K562 (cell line): Measurements from ENCODE around the gene TINCR. TPM values are rescaled to one million over a fixed set of nuclear protein-coding genes. Genes with fewer than 3 reads are reported as not detected.
A peak's percentile ranks its signal among the peaks of the same experiment; 100 is the strongest.

ENCODE experiments used
- ATAC-seq: fragments of 200-7000 bp; cut with Tn5 transposase; 3 replicates; pipeline ENCODE4 v1.9.1; 2020; ENCODE audit warnings: moderate library complexity
- BruUV-seq: library from RNA; stranded (reverse); fragments of 400-500 nt; replicated peaks from 2 replicates; lab custom pipeline; 2021; lab: Mats Ljungman, UMichigan
- CTCF ChIA-PET: fragments of 300-600 bp; formaldehyde crosslinking; extraction: SDS; loops from one replicate; lab custom pipeline; 2021; ENCODE audit warnings: low intra/inter-chr PET ratio; lab: Yijun Ruan, JAX
- POLR2A ChIA-PET: fragments of 300-600, 350-650 bp; sonication (Branson Sonifier 250); formaldehyde crosslinking; extraction: SDS; loops from one replicate; lab custom pipeline; 2021; ENCODE audit warnings: antibody characterized with exemption, inconsistent platforms; lab: Yijun Ruan, JAX
- DNase-seq, 4 experiments: peaks; one replicate each; pipeline versions ENCODE4 v3.0.0 to v3.0.0-alpha.2; 2011 to 2018; ENCODE audit warnings: low spot score in 3 of 4, mixed read lengths in 3 of 4; ENCODE audit errors: extremely low read depth in 1 of 4
- FAIRE-seq: peaks from 2 replicates; lab custom pipeline; 2011; peaks lifted over from hg19 to GRCh38; lab: Jason Lieb, UNC
- H2AFZ ChIP-seq: 2 replicates; pipeline ENCODE4 v1.6.0; 2011; ENCODE audit warnings: low read depth, low read length, control low read depth, inconsistent platforms
- H3K27ac ChIP-seq: fragments of 200-600 bp; 3 replicates; pipeline ENCODE4 v1.8.0; 2011; ENCODE audit warnings: low read depth, mild to moderate bottlenecking, control low read depth, inconsistent platforms, low read length, moderate library complexity, mixed read lengths; ENCODE audit errors: extremely low read depth
- H3K27me3 ChIP-seq, 2 experiments: fragments of 300-600 bp in 1 of 2; 2 replicates in 1 of 2; 3 replicates in 1 of 2; pipeline versions ENCODE4 v1.6.0 to v1.8.0; 2011; ENCODE audit warnings: inconsistent platforms in 2 of 2, low read length in 2 of 2, mild to moderate bottlenecking in 1 of 2, mixed read lengths in 1 of 2, moderate library complexity in 1 of 2; ENCODE audit not compliant: control insufficient read depth in 2 of 2, insufficient read depth in 2 of 2
- H3K36me3 ChIP-seq: fragments of 300-600 bp; 3 replicates; pipeline ENCODE4 v1.8.0; 2011; ENCODE audit warnings: mild to moderate bottlenecking, low read length, inconsistent platforms; ENCODE audit not compliant: control insufficient read depth, insufficient read depth
- H3K4me1 ChIP-seq, 2 experiments: fragments of 200-600 bp in 1 of 2; replicated peaks in 1 of 2; 2 replicates in 1 of 2; 3 replicates in 1 of 2; pipeline versions ENCODE4 v1.5.1 to v1.8.0; 2011; ENCODE audit warnings: inconsistent platforms in 2 of 2, low read length in 2 of 2, mild to moderate bottlenecking in 1 of 2, mixed read lengths in 1 of 2, moderate library complexity in 1 of 2; ENCODE audit not compliant: control insufficient read depth in 2 of 2, insufficient read depth in 2 of 2
- H3K4me2 ChIP-seq: 2 replicates; pipeline ENCODE4 v1.6.1; 2011; ENCODE audit warnings: low read length, control low read depth, inconsistent platforms, mixed read lengths; ENCODE audit not compliant: insufficient read depth
- H3K4me3 ChIP-seq: fragments of 200-600 bp; sonication (generic), shearing (Covaris generic); 2 replicates; pipeline ENCODE4 v1.5.1; 2016; ENCODE audit warnings: control low read depth, inconsistent platforms
- H3K79me2 ChIP-seq: fragments of 200-600 bp; 3 replicates; pipeline ENCODE4 v1.8.0; 2011; ENCODE audit warnings: low read length, inconsistent platforms; ENCODE audit not compliant: control insufficient read depth, insufficient read depth
- H3K9ac ChIP-seq, 2 experiments: 2 replicates each; pipeline versions ENCODE4 v1.6.0 to v1.6.1; 2011; ENCODE audit warnings: low read depth in 2 of 2, low read length in 2 of 2, control low read depth in 1 of 2, inconsistent platforms in 1 of 2, mild to moderate bottlenecking in 1 of 2, mixed read lengths in 1 of 2; ENCODE audit not compliant: insufficient read depth in 1 of 2
- H3K9me1 ChIP-seq: one replicate; pipeline ENCODE4 v1.6.0; 2011; ENCODE audit warnings: inconsistent platforms, mild to moderate bottlenecking, low read length, moderate library complexity; ENCODE audit not compliant: control insufficient read depth, insufficient read depth
- H3K9me3 ChIP-seq: replicated peaks from 2 replicates; pipeline ENCODE4 v1.5.1; 2011; ENCODE audit warnings: low read depth, low read length, inconsistent platforms; ENCODE audit not compliant: control insufficient read depth, insufficient read depth
- H4K20me1 ChIP-seq: replicated peaks from 2 replicates; pipeline ENCODE4 v1.6.1; 2011; ENCODE audit warnings: low read length, inconsistent platforms, mixed read lengths; ENCODE audit not compliant: control insufficient read depth, insufficient read depth
- HES1 ChIP-seq: fragments of 450-650 bp; IDR thresholded peaks from 2 replicates; pipeline ENCODE4 v1.6.1; 2016; ENCODE audit warnings: low read depth, mild to moderate bottlenecking, moderate library complexity
- MLLT1 ChIP-seq, 2 experiments: fragments of 450-650 bp; IDR thresholded peaks; 2 replicates each; pipeline ENCODE4 v1.6.1; 2016
- ZKSCAN1 ChIP-seq: fragments of 150-350 bp; IDR thresholded peaks from 2 replicates; pipeline ENCODE4 v1.6.1; 2016; ENCODE audit warnings: low read depth, low read length
- WGBS: fragments of 100-300 bp; shearing (Covaris generic); methylation state at CpG from one replicate; pipeline ENCODE4 v1.1.6; 2016; ENCODE audit warnings: low coverage, mixed read lengths; ENCODE audit not compliant: insufficient coverage; ENCODE audit errors: missing lambda C conversion rate; 5-methylcytosine and 5-hydroxymethylcytosine counted together
- in situ Hi-C: fragments of 300-500 bp; cut with MboI; formaldehyde crosslinking; loops from 4 replicates; pipeline ENCODE4 v1.15.0; 2018; ENCODE audit warnings: inconsistent platforms, mixed read lengths
- intact Hi-C: fragments of 100-400 bp; cut with micrococcal nuclease; formaldehyde crosslinking; loops from 2 replicates; pipeline ENCODE4 v1.14.2; 2022
- polyA plus RNA-seq, 8 experiments: library from polyadenylated mRNA; depleted of rRNA in 4 of 8; stranded (reverse) in 5 of 8; unstranded in 3 of 8; fragments of >200 nt; fragmentation: Nextera tagmentation in 2 of 8; fragmentation: Illumina TruSeq in 1 of 8; extraction: Ambion mirVana in 2 of 8; extraction: Trizol in 1 of 8; gene quantifications; 2 replicates each; pipeline versions ENCODE4 v1.2.1 to v1.2.3, GENCODE V29; 2011 to 2014; ENCODE audit warnings: inconsistent platforms in 1 of 8, missing spikeins in 1 of 8
- total RNA-seq, 7 experiments: library from RNA; depleted of rRNA in 6 of 7; stranded (reverse); fragments of >200 nt in 6 of 7; fragmentation: Illumina TruSeq in 2 of 7; extraction: Trizol in 2 of 7; gene quantifications; 2 replicates each; pipeline versions ENCODE4 v1.2.1 to v1.2.3, GENCODE V29; 2011 to 2021; ENCODE audit warnings: low replicate concordance in 1 of 7

Gene TINCR
- total and polyA plus RNA-seq, 9 of the 15 experiments (the other 6 are each of a cell fraction or from before 2014, with no cell fraction given) = 0.03 to 0.24 (median 0.09) TPM; not detected in 1

GRCh38 chr19:5562280-5562679, 5.5 kb downstream of the TINCR start:
- intact Hi-C loops = no loop called here
- no peak for ATAC-seq
- BruUV-seq = no TSS peak

More at GRCh38 chr19:5562280-5562679, 5.5 kb downstream of the TINCR start:
- H3K36me3 ChIP-seq = no peaks in the 10 kb centered on the region
- POLR2A ChIA-PET = interaction anchor here (1.8 kb wide), 1 partner anchor 21 kb away, joined by 4 read pairs; no protein-coding TSS in a partner anchor
- H3K4me3 ChIP-seq = no peak overlapping the region
- H3K9me3 ChIP-seq = peaks cover 8% of the 10 kb centered on the region
- 37% methylated on average over 7 of the region's 7 CpGs for WGBS
- H2AFZ ChIP-seq = no peak overlapping the region
- H3K27ac ChIP-seq = no peak overlapping the region
- in situ Hi-C loops = no loop called here
- FAIRE-seq = no peak
- no peak overlapping the region for H3K9ac ChIP-seq
- no peaks in the 10 kb centered on the region for H3K9me1 ChIP-seq
- H3K27me3 ChIP-seq = peaks cover 8 to 21% of the 10 kb centered on the region in 2 experiments; a peak in 3 of 5 replicates
- peaks cover 0 to 7% of the 10 kb centered on the region in 2 experiments; a peak in 2 of 5 replicates for H3K4me1 ChIP-seq
- no peak for DNase-seq
- peak; percentile 89; the same call in 1 of the 2 replicates for TF ChIP-seq ZKSCAN1
- no peak for TF ChIP-seq MLLT1 (IDR thresholded peaks at IDR 0.05)
- no peak for TF ChIP-seq HES1
- TF ChIP-seq, all 486 proteins: peak for 1
- CTCF ChIA-PET = no interaction called here
- Histone ChIP-seq H4K20me1 (no peaks in the 10 kb centered on the region), H3K79me2 (no peaks in the 10 kb centered on the region), H3K4me2 (no peak overlapping the region)
